ENCODE measurements around the gene RALGAPB. TPM values are rescaled to one million over a fixed set of nuclear protein-coding genes. Genes with fewer than 3 reads are reported as not detected.
"Not testable (repeated sequence)": the region's sequence is repeated elsewhere in the genome, so short reads cannot be mapped to it uniquely, and the experiment has no call there.

RALGAPB gene
- total RNA-seq, 1 donor from 2014 or later, result 29.1 TPM

DNA sequence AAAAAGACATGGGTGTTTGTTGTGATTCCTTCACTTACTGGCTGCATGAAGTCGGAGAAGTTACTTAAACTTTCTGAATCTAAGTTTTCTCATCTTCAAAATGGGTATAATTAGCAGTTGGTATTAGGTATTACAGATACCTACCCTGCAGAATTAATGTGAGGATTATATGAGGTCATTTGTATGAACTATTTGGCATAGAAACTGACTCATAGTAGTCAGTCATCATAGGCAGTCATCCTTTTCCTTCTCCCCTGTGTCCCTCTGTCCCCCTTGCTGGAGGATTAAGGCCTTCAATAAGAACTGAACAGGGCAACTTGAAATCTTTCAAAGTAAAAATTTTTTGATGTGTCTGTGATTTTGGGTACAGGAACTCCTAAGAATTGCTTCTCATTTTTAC is 26.3 kb downstream of the RALGAPB start:
- no peak for DNase-seq

DNA sequence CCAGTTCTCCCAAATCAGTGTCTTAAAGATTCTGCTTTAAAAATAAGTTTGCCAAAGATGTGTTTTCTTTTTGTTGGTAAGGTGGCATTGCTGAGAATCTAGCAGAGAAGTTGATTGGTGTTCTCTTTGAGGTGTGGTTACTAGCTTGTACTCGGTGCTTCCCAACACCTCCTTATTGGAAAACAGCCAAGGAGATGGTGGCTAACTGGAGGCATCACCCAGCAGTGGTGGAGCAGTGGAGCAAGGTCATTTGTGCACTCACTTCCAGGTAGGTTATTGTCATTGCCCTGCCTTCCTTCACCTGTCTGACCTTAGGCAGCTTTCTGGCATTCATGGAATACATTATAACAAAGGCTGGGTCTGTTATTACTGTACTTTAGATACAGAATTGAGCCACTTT is 26.7 kb downstream of the RALGAPB start:
- no peak for DNase-seq

DNA sequence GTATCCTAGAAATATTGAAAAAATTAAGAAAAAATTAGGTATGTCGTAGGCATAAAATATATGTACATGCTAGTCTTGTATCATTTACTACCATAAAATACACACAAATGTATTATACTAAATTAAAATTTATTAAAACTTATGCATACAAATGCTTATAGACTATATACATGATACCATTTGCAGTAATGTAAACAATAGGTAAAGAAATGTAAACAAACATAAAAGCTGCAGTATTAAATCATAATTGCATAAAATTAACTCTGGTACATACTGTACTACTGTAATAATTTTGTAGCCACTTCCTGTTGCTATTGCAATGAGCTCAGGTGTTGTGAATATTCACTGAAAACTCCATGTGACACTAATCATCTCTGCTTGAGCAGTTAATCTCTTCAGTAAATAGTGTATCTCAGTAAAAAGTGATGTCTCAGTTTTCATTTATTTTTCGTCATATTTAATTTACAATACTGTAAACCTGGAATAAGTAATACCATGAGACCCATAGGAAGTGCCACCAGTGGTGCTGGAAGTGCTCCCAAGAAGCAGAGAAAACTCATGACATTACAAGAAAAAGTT is 29.3 kb downstream of the RALGAPB start:
- DNase-seq, result no peak

DNA sequence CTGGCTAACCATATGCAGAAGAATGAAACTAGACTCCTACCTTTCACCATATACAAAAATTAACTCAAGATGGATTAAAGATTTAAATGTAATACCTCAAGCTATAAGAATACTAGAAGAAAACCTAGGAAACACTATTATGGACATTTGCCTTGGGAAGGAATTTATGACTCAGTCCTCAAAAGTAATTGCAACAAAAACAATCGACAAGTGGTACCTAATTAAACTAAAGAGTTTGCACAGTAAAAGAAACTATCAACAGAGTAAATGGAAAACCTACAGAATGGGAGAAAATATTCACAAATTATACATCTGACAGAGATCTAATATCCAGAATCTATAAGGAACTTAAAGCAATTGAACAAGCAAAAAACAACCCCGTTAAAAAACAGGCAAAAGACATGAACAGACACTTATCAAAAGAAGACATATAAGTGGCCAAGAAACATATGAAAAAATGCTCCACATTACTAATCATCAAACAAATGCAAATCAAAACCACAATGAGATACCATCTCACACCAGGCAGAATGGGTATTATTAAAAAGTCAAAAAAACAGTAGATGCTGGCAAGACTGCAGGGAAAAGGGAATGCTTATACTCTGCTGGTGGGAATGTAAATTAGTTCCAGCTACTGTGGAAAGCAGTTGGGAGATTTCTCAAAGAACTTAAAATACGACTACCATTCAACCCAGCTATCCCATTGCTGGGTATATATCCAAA is 31.9 kb downstream of the RALGAPB start:
- DNase-seq, result no peak

DNA sequence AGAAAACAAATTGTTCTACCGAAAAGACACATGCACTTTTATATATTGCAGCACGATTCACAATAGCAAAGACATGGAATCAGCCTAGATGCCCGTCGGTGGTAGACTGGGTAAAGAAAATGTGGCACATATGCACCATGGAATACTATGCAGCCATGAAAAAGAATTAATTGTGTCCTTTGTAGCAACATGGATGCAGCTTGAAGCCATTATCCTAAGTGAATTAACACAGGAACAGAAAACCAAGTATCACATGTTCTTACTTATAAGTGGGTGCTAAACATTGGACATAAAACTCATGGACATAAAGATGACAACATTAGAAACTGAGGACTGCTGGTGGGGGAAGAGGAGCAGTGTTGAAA is 32.4 kb downstream of the RALGAPB start:
- DNase-seq, result no peak

DNA sequence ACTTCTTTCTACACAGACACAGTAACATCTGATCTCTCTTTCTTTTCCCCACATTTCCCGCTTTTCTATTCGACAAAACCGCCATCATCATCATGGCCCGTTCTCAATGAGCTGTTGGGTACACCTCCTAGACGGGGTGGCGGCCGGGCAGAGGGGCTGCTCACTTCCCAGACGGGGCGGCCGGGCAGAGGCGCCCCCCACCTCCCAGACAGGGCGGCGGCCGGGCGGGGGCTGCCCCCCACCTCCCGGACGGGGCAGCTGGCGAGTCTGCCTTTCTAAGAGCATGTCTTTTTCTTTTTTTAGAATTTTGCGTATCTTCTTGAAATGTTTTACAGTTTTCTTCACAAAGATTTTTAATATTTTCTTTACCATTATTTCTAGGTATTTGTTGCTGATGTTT is 39.1 kb downstream of the RALGAPB start:
- not testable (repeated sequence) for DNase-seq

DNA sequence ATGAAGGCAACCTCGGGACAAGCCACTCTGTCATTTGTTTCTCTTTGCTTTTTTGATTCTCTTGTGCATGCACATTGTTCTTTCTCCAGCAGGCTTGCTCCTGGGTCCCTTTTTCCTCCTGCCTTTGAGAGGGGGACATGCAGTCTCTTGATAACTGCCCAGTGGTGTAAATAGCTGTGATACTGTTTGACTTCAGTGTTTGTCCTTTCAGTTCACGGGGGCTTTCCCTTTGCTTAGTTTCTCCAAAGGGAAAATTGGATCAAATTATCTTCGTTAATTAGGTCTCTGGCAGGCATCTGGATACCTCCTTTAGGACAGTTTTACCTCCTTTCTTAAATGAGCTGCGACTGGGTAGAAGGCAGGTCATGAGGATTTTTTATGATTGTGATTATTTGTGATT is 41.5 kb downstream of the RALGAPB start:
- DNase-seq, result no peak

DNA sequence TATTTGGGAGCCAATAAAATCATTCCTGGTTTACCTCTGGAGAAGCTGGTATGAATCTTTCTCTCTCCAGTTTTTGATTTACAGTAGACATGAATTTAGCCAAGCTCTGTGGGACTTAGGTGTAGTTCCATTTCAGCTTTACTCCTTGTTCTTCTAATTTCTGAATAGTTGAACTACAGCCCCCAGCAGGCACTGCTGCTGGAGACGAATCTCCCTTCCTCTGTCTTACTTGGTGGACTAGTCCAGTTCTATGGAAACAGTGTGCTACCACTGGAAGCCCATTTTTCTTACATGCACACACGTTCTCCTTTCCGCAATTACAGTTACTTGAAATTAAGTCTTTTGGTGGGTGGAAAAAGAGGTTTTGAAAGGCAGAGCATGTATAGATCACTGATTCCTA is 42.3 kb downstream of the RALGAPB start:
- DNase-seq, result no peak

DNA sequence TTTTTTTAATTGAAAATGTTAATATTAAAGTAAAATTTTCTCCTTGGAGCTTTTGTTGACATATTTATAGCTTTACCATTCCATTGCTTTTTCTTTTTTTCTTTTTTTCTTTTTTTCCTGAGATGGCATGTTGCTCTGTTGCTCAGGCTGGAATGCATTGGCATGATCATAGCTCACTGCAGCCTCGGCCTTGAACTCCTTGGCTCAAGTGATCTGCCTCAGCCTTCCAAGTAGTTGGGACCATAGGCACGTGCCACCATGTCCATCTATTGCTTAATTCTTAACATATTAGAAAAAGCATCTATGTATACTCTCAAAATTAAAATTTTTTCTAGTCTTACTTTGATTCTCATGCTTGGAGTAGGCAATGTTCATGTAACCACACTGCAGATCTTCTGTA is 43.0 kb downstream of the RALGAPB start:
- DNase-seq, result no peak

DNA sequence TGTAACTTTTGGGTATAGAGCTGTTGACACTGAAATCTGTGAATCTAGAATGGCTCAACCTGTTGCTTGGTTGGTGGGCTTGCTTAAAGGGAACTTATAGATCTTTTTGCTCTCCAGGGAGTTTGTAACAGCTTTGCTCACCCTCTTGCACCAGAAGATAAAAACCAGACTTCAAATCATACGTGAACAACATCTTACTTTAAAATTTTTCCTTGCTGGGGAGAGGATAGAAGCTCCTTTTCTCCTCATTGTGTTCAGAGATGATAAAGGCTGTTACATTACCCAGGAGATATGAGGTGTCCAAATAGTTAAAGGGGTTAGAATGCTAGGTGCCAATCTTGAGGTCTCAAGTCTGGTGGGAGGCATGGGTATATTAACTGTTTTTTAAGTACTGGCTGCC is 46.8 kb downstream of the RALGAPB start:
- no peak for DNase-seq

DNA sequence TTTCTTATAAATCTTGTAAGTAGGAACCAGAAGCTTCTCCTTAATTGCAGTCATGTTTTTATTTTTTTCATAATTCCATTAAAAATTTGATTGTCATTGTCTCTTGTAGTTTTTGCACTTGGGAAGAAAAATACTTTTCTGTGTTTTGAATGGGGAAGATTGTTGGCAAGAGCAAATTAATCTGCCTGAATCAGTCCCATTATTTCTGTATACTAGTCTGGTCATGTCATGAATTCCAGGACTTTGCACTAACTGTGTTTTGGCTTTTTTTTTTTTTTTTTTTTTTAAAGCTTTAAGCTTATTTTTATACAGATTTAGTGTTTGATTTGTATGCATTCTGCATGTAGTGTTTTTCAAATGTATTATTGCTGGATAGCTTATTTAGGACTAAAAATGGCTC is 47.6 kb downstream of the RALGAPB start:
- DNase-seq, result no peak

DNA sequence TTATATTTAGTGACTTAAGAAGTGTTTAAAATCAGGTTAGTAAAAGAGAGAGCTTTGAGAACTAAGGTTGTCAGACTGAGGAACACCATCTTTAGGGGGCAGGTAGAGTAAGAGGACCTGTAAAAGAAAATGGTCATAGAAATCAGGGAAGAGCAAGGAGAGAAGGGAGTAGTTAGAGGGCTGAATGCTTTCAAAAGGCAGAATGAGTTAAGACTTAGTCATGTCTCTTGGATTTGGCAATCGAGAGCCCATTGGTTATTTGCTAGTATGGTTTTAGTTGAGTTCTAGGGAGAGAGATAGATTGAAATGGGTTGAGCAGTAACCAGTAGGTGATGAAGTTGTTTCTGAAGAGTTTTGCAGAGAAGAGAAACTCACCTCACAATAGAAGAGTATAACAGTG is 51.1 kb downstream of the RALGAPB start:
- no peak for DNase-seq

DNA sequence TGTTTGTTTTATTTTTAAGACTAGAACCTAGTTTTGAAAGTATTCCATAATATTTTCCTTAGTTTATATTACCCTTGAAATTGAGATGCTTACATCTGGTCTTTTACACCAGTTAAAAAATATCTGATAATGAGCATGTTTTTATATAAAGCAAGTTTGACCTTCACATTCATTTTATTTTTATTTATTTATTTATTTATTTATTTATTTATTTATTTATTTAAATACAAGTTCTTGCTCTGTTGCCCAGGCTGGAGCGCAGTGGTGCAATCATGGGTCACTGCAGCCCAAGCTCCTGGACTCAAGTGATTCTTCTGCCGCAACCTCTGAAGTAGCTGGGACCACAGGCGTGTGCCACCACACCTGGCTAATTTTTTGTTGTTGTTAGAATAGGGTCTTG is 55.5 kb downstream of the RALGAPB start:
- no peak for DNase-seq

DNA sequence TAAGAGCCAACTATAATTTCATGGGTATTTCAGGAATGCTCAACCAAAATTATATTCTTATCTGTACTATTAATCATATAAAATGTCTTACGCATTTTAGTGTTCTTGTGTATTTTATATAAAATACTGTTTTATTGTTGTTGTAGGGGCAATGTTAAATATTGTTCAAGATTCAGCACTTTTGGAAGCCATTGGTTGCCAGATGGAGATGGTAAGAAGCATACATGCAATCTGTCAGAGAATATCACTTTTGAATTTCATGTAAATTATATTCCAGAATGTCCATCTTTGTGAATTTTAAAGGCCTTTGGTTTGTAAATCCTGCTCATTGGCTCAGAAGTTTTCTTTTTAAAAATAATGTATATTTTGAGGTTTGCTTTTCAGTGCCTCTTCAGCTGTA is 58.4 kb downstream of the RALGAPB start:
- DNase-seq, result no peak

DNA sequence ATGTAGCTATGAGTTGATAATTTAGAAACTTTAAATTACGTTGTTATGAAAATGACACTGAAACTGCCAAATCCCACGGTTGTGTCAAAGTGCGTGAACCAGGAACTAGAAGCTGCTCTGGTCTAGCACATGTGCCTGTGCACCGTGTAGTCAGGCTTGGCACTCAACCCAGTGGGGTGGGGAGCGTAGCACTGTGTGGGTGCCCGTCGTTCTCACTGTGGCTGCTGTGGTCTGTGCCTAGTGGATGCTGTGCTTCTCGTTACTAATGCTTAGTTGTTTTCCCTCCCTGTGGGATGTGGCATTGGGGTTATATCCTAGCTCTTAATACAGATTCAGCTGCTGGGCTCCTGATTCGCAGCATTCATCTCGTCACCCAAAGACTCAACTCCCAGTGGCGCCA is 62.1 kb downstream of the RALGAPB start:
- DNase-seq, result no peak

DNA sequence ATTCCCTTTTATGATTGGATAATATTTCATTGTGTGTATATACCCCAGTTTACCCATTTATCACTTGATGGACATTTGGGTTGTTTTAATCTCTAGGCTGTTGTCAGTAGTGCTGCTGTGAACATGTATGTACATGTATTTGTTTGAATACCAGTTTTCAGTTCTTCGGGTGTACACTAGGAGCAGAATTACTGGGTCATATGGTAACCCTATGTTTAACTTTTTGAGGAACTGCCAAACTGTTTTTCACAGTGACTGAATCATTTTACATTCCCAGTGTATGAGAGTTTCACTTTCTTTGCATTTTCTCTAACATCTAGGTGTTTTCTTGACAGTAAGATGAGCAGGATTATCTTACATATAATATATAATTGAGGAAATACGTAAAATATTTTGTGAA is 63.7 kb downstream of the RALGAPB start:
- DNase-seq, result no peak

DNA sequence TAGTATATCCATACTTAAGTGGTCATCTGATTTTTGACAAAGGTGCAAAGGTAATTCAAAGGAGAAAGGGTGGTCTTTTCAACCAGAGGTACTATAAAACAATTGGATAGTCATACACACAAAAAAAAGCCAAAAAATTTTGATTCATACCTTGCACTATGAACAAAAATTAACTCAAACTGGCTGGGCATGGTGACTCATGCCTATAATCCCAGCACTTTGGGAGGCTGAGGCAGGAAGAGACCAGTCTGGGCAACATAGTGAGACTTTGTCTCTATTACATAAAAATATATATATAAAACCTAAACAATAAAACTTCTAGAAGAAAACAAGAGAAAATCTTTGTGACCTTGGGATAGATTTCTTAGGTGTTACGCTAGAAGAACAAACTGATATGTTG is 64.5 kb downstream of the RALGAPB start:
- no peak for DNase-seq

DNA sequence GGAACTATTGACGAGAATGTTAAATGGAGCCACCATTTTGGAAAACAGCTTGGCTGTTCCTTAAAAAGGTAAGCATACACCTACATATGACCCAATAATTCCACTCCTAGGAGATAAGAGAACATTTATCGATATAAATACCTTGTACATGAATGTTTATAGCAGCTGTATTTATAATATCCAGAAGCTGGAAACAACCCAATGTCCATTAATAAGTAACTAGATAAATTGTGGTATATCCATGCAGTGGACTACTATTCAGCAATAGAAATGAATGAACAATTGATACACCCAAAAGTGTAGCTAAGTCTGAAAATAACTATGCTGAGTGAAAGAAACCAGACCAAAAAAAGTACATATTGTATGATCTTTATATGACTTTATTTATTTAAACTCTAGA is 66.1 kb downstream of the RALGAPB start:
- DNase-seq, result no peak

DNA sequence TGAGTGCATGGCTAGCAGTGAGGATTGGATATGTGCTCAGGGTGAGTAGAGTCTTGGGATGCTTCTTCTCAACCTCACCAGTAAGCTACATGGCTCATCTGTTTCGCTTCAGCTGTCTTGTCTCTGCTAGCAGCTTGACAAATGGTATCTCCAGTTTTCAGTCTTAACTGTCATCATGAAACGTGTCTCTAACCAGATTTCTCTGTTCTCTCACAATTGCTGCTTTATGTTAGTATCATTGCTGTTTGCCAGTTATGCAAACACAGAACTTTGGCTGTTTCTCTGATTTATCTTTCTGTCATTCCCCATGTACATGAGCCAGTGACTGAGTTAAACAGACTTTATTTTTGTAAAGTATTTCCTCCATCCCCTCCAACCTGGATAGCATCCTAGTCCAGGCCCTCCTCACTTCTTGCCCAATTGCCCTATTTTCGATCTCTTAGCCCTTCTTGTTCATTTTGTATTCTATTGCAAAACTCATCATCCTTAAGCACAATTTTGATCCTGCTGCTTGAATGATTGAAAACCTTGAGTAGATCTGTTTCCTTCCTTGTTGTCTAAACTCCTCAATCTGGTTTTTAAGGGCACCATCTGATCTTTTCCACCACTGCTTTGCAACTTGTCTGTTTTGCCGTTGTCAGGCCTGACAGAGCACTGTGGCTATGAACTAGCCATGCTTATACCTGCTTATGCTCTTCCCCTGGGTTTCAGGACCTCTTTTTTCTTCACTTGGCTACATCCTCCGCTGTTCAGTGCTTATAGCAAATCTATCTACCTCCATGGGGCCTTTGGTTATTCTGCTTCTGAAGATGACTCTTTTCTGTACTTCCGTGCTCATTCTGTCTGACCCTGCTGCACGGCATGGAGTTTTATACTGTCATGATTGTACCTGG is 70.6 kb downstream of the RALGAPB start:
- no peak for DNase-seq

DNA sequence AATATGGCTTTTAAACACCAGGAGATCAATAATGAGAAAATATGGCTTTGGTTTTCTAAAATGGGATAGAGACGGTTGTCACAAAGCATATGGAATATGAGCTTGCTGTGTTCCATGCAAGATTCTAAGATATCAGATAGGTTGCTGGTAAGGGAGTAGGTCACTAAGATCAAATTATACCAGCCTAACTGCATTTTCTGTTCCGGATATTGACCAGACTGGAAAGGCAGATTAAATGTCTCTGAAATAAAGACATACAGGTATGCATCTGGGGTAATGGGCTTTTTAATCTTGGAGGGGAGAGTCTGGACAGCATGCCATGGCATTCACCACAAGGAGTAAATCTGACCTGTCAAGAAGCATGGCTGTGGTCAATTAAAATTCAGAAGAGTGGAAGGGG is 73.1 kb downstream of the RALGAPB start:
- no peak for DNase-seq

DNA sequence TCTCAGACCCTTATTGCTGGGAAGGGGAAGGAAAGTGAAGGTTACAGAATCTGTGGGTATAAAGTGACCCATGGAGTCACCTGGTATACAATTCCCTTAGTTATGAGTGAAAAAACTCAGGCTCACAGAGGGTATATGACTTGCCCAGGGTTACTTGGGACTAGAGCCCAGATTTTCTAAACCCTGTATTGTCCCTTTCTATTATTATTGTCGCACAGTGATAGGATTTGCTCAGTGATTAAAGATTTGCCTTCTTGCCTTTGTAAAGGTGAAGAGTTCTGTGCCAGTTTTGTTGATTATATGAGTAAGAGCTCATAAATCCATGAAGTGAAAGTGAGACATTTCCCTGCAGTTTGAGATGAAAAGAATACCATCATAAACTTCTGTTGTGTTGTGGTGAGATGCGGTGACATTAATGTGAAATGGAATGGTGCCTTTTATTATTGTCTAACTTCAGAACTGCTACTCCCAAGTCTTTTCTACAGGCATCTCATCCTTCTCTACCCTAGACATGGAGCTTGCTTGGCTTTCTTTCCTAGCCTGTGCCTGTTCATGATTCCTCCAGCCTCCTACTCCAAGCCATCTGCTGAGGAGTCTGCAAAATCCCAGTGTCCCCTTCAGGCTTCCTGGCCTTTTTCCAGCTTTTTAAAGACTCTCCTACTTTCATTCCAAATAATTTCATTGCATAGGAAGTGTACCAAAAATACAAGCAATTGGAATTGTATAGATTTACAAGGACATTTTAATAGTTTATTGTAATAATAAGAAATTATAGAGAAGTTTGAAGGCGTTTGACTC is 74.8 kb downstream of the RALGAPB start:
- no peak for DNase-seq

DNA sequence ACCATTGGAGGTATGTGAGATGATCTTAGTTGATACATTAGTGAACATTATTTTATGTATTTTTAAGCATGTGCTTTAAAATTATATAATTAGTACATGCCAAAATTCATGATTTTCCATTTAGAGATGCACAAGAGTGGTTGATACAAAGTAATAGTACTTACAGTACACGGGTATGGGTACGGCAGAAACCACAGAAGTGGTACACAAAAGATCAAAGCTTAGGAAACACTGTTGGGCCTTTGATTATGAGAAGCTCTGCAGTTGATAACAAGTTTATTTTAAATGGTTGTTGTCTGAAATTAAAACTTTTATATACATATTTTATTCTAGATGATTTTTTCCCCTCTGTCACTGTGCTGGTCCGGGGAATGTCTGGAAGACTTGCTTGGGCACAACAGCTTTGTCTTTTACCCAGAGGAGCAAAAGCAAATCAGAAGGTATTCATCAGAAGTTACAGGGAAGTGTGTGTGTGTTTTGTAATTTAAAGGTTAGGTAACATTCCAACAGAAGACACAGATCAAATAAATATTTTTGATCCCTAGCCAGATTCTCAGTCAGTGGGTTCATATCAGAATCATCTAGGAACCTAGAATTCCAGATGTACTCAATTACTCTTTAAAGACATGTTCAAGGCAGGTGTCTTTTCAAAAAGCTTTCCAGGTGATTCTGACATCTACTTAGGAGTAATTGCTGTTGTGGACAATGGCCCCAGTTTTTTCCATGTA is 75.9 kb downstream of the RALGAPB start:
- no peak for DNase-seq

All from dermis blood vessel endothelial cell (primary cell).